ENCODE results near the gene MDH1. TPM values are rescaled to one million over a fixed set of nuclear protein-coding genes. Genes with fewer than 3 reads are reported as not detected.
"Not testable (repeated sequence)": the region's sequence is repeated elsewhere in the genome, so short reads cannot be mapped to it uniquely, and the experiment has no call there.

Gene MDH1
- polyA plus RNA-seq, 1 donor from 2014 or later = 511 TPM

DNA sequence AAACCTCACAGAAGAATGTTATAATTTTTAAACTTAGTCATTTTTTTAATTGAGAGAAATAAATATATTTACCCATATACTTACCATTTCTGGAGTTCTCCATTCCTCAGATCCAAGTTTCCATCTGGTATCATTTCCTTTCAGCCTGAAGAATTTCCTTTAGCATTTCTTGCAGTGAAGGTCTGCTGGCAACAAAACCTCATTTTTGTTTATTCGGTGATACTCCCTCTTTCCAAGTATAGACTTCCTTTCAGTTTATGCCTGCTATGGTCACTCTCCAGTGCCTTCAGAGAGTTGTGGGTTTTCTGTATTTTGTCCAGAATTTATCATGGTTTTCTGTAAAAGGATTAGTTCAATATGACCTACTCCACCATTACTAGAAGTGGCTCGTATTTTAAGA lies 17.5 kb upstream of the MDH1 start:
- H3F3A ChIP-seq (ENCODE audit: insufficient read depth, low read length, poor library complexity, severe bottlenecking) = no peaks in the 10 kb centered on the region
- H3K4me2 ChIP-seq (ENCODE audit: low read length) = no peak overlapping the region
- H3K4me3 ChIP-seq (ENCODE audit: low read length) = no peak overlapping the region
- H3K27me3 ChIP-seq (ENCODE audit: insufficient read depth, low read depth, low read length) = no peaks in the 10 kb centered on the region
- no peaks in the 10 kb centered on the region for H3K9me2 ChIP-seq (ENCODE audit: insufficient read depth, low read length)
- H3K27ac ChIP-seq (ENCODE audit: low read length) = no peak overlapping the region
- no peaks in the 10 kb centered on the region for H3K9me3 ChIP-seq (ENCODE audit: low read length)
- H4K20me1 ChIP-seq (ENCODE audit: insufficient read depth) = no peaks in the 10 kb centered on the region
- no peak overlapping the region for H3K9ac ChIP-seq (ENCODE audit: low read length)
- TF ChIP-seq, protein P1, sequence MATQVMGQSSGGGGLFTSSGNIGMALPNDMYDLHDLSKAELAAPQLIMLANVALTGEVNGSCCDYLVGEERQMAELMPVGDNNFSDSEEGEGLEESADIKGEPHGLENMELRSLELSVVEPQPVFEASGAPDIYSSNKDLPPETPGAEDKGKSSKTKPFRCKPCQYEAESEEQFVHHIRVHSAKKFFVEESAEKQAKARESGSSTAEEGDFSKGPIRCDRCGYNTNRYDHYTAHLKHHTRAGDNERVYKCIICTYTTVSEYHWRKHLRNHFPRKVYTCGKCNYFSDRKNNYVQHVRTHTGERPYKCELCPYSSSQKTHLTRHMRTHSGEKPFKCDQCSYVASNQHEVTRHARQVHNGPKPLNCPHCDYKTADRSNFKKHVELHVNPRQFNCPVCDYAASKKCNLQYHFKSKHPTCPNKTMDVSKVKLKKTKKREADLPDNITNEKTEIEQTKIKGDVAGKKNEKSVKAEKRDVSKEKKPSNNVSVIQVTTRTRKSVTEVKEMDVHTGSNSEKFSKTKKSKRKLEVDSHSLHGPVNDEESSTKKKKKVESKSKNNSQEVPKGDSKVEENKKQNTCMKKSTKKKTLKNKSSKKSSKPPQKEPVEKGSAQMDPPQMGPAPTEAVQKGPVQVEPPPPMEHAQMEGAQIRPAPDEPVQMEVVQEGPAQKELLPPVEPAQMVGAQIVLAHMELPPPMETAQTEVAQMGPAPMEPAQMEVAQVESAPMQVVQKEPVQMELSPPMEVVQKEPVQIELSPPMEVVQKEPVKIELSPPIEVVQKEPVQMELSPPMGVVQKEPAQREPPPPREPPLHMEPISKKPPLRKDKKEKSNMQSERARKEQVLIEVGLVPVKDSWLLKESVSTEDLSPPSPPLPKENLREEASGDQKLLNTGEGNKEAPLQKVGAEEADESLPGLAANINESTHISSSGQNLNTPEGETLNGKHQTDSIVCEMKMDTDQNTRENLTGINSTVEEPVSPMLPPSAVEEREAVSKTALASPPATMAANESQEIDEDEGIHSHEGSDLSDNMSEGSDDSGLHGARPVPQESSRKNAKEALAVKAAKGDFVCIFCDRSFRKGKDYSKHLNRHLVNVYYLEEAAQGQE (IDR thresholded peaks at IDR 0.05; ENCODE audit: borderline replicate concordance) = no peak
- TF ChIP-seq RAD21 (conservative IDR thresholded peaks at IDR 0.05) (no peak), MXI1 (conservative IDR thresholded peaks at IDR 0.05; ENCODE audit: poor library complexity, severe bottlenecking) (no peak), EP300 (conservative IDR thresholded peaks at IDR 0.05; ENCODE audit: poor library complexity, severe bottlenecking) (no peak), SMC3 (conservative IDR thresholded peaks at IDR 0.05; ENCODE audit: poor library complexity) (no peak), TAF1 (IDR thresholded peaks at IDR 0.05; ENCODE audit: low read depth) (no peak), EZH2 (IDR thresholded peaks at IDR 0.05; ENCODE audit: borderline replicate concordance, insufficient read depth, low read length, poor library complexity, severe bottlenecking) (no peak)
- TF ChIP-seq, protein P2, sequence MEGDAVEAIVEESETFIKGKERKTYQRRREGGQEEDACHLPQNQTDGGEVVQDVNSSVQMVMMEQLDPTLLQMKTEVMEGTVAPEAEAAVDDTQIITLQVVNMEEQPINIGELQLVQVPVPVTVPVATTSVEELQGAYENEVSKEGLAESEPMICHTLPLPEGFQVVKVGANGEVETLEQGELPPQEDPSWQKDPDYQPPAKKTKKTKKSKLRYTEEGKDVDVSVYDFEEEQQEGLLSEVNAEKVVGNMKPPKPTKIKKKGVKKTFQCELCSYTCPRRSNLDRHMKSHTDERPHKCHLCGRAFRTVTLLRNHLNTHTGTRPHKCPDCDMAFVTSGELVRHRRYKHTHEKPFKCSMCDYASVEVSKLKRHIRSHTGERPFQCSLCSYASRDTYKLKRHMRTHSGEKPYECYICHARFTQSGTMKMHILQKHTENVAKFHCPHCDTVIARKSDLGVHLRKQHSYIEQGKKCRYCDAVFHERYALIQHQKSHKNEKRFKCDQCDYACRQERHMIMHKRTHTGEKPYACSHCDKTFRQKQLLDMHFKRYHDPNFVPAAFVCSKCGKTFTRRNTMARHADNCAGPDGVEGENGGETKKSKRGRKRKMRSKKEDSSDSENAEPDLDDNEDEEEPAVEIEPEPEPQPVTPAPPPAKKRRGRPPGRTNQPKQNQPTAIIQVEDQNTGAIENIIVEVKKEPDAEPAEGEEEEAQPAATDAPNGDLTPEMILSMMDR (IDR thresholded peaks at IDR 0.05; ENCODE audit: poor library complexity, severe bottlenecking) = no peak
- no peak overlapping the region for H2AFZ ChIP-seq (ENCODE audit: low read depth, low read length)
- no peaks in the 10 kb centered on the region for H3K79me2 ChIP-seq (replicated peaks; ENCODE audit: insufficient read depth, low read length)
- H3K36me3 ChIP-seq (ENCODE audit: insufficient read depth, low read length) = no peaks in the 10 kb centered on the region

DNA sequence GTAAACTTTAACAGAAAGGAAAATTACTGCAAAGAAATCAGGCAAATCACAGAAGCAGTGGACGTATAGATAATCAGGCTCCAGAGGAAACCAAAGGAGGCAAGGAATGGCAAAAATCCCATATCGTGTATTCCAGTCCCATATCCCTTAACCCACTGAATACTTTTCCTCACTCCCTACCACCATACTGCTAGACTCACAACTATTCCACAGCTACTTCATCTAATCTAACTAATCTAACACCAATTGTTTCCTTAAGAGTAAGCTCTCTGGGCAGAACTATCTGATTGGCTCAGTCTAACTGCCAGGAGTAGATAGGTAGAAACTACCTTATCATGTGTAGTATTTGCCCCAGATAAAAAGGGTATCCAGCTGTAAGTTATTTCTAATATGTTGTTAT lies 16.8 kb upstream of the MDH1 start:
- Histone ChIP-seq H3K9me3 (ENCODE audit: low read length) (no peaks in the 10 kb centered on the region), H3K27ac (ENCODE audit: low read length) (no peak overlapping the region), H3K9me2 (ENCODE audit: insufficient read depth, low read length) (no peaks in the 10 kb centered on the region), H3K4me3 (ENCODE audit: low read length) (no peak overlapping the region), H3K27me3 (ENCODE audit: insufficient read depth, low read depth, low read length) (no peaks in the 10 kb centered on the region), H2AFZ (ENCODE audit: low read depth, low read length) (no peak overlapping the region), H3F3A (ENCODE audit: insufficient read depth, low read length, poor library complexity, severe bottlenecking) (no peaks in the 10 kb centered on the region), H3K9ac (ENCODE audit: low read length) (no peak overlapping the region), H3K4me2 (ENCODE audit: low read length) (no peak overlapping the region), H3K36me3 (ENCODE audit: insufficient read depth, low read length) (no peaks in the 10 kb centered on the region), H3K79me2 (replicated peaks; ENCODE audit: insufficient read depth, low read length) (no peaks in the 10 kb centered on the region), H4K20me1 (ENCODE audit: insufficient read depth) (no peaks in the 10 kb centered on the region)
- TF ChIP-seq POLR2AphosphoS5 (IDR thresholded peaks at IDR 0.05) (no peak), MXI1 (conservative IDR thresholded peaks at IDR 0.05; ENCODE audit: poor library complexity, severe bottlenecking) (no peak), RAD21 (conservative IDR thresholded peaks at IDR 0.05) (no peak), EP300 (conservative IDR thresholded peaks at IDR 0.05; ENCODE audit: poor library complexity, severe bottlenecking) (no peak), EZH2 (IDR thresholded peaks at IDR 0.05; ENCODE audit: borderline replicate concordance, insufficient read depth, low read length, poor library complexity, severe bottlenecking) (no peak), SMC3 (conservative IDR thresholded peaks at IDR 0.05; ENCODE audit: poor library complexity) (no peak), TAF1 (IDR thresholded peaks at IDR 0.05; ENCODE audit: low read depth) (no peak)
- TF ChIP-seq, protein P2 (IDR thresholded peaks at IDR 0.05; ENCODE audit: poor library complexity, severe bottlenecking) = no peak
- TF ChIP-seq, protein P1 (IDR thresholded peaks at IDR 0.05; ENCODE audit: borderline replicate concordance) = no peak

DNA sequence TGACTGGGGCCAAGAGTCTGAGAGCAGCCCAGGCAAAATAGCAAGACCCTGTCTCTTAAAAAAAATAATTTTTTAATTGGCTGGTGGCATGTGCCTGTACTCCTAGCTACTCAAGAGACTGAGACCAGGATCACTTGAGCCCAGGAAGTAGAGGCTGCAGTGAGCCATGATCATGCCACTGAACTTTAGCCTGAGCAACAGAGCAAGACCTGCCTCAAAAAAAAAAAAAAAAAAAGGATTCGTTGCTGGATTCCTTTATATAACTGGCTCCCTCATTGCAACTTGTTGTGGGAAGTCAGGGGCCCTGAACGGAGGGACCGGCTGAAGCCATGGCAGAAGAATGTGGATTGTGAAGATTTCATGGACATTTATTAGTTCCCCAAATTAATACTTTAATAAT lies 15.7 kb upstream of the MDH1 start:
- H3K4me2 ChIP-seq (ENCODE audit: low read length); H2AFZ ChIP-seq (ENCODE audit: low read depth, low read length); H3K36me3 ChIP-seq (ENCODE audit: insufficient read depth, low read length); H4K20me1 ChIP-seq (ENCODE audit: insufficient read depth); H3K9me2 ChIP-seq (ENCODE audit: insufficient read depth, low read length); H3K9ac ChIP-seq (ENCODE audit: low read length); H3K27ac ChIP-seq (ENCODE audit: low read length); H3F3A ChIP-seq (ENCODE audit: insufficient read depth, low read length, poor library complexity, severe bottlenecking); H3K4me3 ChIP-seq (ENCODE audit: low read length); H3K27me3 ChIP-seq (ENCODE audit: insufficient read depth, low read depth, low read length); H3K9me3 ChIP-seq (ENCODE audit: low read length); H3K79me2 ChIP-seq (replicated peaks; ENCODE audit: insufficient read depth, low read length): not testable (repeated sequence)
